HepG2 (cell line): ENCODE measurements around the gene TNIP1. TPM values are rescaled to one million over a fixed set of nuclear protein-coding genes. Genes with fewer than 3 reads are reported as not detected.

Experiments used
- ERF ChIP-seq: IDR thresholded peaks from 2 replicates; pipeline ENCODE4 v1.6.1; 2018; ENCODE audit warnings: missing biosample characterization, missing genetic modification reagents
- GATAD2A ChIP-seq: IDR thresholded peaks from 2 replicates; pipeline ENCODE4 v1.6.1; 2016
- HES4 ChIP-seq: sonication (generic); formaldehyde crosslinking; IDR thresholded peaks from 2 replicates; pipeline ENCODE4 v1.9.0; 2021; ENCODE audit warnings: mild to moderate bottlenecking, missing genetic modification reagents, borderline replicate concordance
- HMG20A ChIP-seq: IDR thresholded peaks from 2 replicates; pipeline ENCODE4 v1.6.1; 2016; ENCODE audit warnings: borderline replicate concordance
- MYC ChIP-seq: sonication (generic); formaldehyde crosslinking; IDR thresholded peaks from 2 replicates; pipeline ENCODE4 v1.9.0; 2021; ENCODE audit warnings: missing genetic modification reagents, borderline replicate concordance
- NFE2 ChIP-seq: sonication (generic); formaldehyde crosslinking; IDR thresholded peaks from 2 replicates; pipeline ENCODE4 v1.4.0; 2020; ENCODE audit warnings: missing genetic modification reagents
- NFYC ChIP-seq: IDR thresholded peaks from 2 replicates; pipeline ENCODE4 v1.6.1; 2016; ENCODE audit warnings: missing genetic modification reagents, missing compliant biosample characterization
- SIX1 ChIP-seq: sonication (generic); formaldehyde crosslinking; IDR thresholded peaks from 2 replicates; pipeline ENCODE4 v1.4.0; 2020; ENCODE audit warnings: missing genetic modification reagents, borderline replicate concordance
- WIZ ChIP-seq: sonication (generic); formaldehyde crosslinking; IDR thresholded peaks from 2 replicates; pipeline ENCODE4 v1.5.1; 2020; ENCODE audit warnings: mild to moderate bottlenecking, missing genetic modification reagents
- ZNF816 ChIP-seq: sonication (generic); formaldehyde crosslinking; IDR thresholded peaks from 2 replicates; pipeline ENCODE4 v1.8.0; 2022; ENCODE audit warnings: missing genetic modification reagents, mild to moderate bottlenecking, borderline replicate concordance
- ZSCAN22 ChIP-seq: sonication (generic); formaldehyde crosslinking; IDR thresholded peaks from 2 replicates; pipeline ENCODE4 v1.4.0; 2020; ENCODE audit warnings: mild to moderate bottlenecking, missing genetic modification reagents
- polyA plus RNA-seq, 8 experiments: library from polyadenylated mRNA; depleted of rRNA in 3 of 8; stranded (reverse) in 7 of 8; unstranded in 1 of 8; fragments of >200 nt; fragmentation: Illumina TruSeq in 4 of 8; extraction: Trizol in 4 of 8; gene quantifications; 2 replicates each; pipeline versions ENCODE4 v1.2.1 to v1.2.3, GENCODE V29; 2011 to 2016; ENCODE audit warnings: low read depth in 4 of 8, missing spikeins in 1 of 8, mixed read lengths in 1 of 8; ENCODE audit not compliant: insufficient read depth in 1 of 8
- total RNA-seq, 5 experiments: library from RNA; depleted of rRNA; stranded (reverse); fragments of >200 nt; fragmentation: Illumina TruSeq; extraction: Trizol; gene quantifications; 2 replicates each; pipeline ENCODE4 v1.2.3, GENCODE V29; 2016; ENCODE audit warnings: low read depth in 1 of 5
- TF ChIP-seq, protein P1 (sequence below): sonication (generic); formaldehyde crosslinking; IDR thresholded peaks from 2 replicates; pipeline ENCODE4 v1.5.1; 2020; ENCODE audit warnings: missing genetic modification reagents, mild to moderate bottlenecking, borderline replicate concordance
- TF ChIP-seq, protein P2 (sequence below): sonication (generic); formaldehyde crosslinking; IDR thresholded peaks from 2 replicates; pipeline ENCODE4 v1.8.0; 2022; ENCODE audit warnings: missing genetic modification reagents, low read depth, mild to moderate bottlenecking, borderline replicate concordance
- TF ChIP-seq, protein P3 (sequence below): sonication (generic); formaldehyde crosslinking; IDR thresholded peaks from 2 replicates; pipeline ENCODE4 v1.4.0; 2020; ENCODE audit warnings: missing genetic modification reagents, low read depth, mild to moderate bottlenecking, borderline replicate concordance
- TF ChIP-seq, protein P4 (sequence below): sonication (generic); formaldehyde crosslinking; IDR thresholded peaks from 2 replicates; pipeline ENCODE4 v1.4.0; 2020; ENCODE audit warnings: missing genetic modification reagents
- TF ChIP-seq, protein P5 (sequence below): sonication (generic); formaldehyde crosslinking; IDR thresholded peaks from 2 replicates; pipeline ENCODE4 v1.4.0; 2020; ENCODE audit warnings: missing genetic modification reagents
- TF ChIP-seq, protein P6 (sequence below): sonication (generic); formaldehyde crosslinking; IDR thresholded peaks from 2 replicates; pipeline ENCODE4 v1.4.0; 2020; ENCODE audit warnings: missing genetic modification reagents
- TF ChIP-seq, protein P7 (sequence below): sonication (generic); formaldehyde crosslinking; IDR thresholded peaks from 2 replicates; pipeline ENCODE4 v1.5.1; 2020; ENCODE audit warnings: mild to moderate bottlenecking, moderate library complexity, missing genetic modification reagents

TNIP1 gene
- total and polyA plus RNA-seq, 2 of the 13 experiments (the other 11 are each of a cell fraction or from before 2014, with no cell fraction given) = 26.2 to 45.9 TPM

DNA sequence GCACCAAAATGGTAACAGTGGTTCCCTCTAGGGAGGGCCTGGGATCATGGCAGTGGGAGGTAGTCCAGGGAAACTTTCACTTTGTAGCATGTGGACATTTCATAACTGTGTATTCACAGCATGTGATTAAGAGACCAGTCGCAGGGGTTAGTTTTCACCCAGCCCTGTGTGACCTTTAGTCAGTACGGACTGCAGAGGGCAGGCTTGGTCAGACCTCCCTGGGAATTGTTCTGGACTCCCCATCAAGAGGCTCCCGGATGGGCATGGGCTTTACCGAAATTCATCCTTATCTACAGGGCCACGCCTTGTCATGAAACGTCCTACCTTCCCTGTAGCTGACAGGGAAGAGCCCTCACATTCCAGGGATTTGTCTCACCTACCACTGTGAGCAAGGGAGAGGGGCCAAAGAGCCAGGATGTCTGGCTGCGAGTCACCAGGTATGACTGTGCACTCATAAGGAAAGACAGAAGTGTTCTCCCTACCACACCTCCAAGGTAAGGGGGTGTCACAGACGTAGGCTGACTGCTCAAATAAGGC, 40.6 kb downstream of the TNIP1 start (continued):
- TF ChIP-seq, protein P1, sequence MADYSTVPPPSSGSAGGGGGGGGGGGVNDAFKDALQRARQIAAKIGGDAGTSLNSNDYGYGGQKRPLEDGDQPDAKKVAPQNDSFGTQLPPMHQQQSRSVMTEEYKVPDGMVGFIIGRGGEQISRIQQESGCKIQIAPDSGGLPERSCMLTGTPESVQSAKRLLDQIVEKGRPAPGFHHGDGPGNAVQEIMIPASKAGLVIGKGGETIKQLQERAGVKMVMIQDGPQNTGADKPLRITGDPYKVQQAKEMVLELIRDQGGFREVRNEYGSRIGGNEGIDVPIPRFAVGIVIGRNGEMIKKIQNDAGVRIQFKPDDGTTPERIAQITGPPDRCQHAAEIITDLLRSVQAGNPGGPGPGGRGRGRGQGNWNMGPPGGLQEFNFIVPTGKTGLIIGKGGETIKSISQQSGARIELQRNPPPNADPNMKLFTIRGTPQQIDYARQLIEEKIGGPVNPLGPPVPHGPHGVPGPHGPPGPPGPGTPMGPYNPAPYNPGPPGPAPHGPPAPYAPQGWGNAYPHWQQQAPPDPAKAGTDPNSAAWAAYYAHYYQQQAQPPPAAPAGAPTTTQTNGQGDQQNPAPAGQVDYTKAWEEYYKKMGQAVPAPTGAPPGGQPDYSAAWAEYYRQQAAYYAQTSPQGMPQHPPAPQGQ (CRISPR knock-in tag) = no peak
- TF ChIP-seq MYC (CRISPR knock-in tag) (peak; percentile 50), NFYC (CRISPR knock-in tag) (0 out of 2 replicates have a peak, but pooled peaks have one; percentile 16), WIZ (CRISPR knock-in tag) (no peak), HMG20A (CRISPR knock-in tag) (0 out of 2 replicates have a peak, but pooled peaks have one; percentile 20), NFE2 (CRISPR knock-in tag) (no peak), ZNF816 (no peak), SIX1 (CRISPR knock-in tag) (0 out of 2 replicates have a peak, but pooled peaks have one; percentile 22), ERF (peak; percentile 70; the same call in 1 of the 2 replicates), GATAD2A (peak; percentile 41; the same call in 1 of the 2 replicates), ZSCAN22 (CRISPR knock-in tag) (no peak), HES4 (CRISPR knock-in tag) (no peak)
- TF ChIP-seq, protein P2, sequence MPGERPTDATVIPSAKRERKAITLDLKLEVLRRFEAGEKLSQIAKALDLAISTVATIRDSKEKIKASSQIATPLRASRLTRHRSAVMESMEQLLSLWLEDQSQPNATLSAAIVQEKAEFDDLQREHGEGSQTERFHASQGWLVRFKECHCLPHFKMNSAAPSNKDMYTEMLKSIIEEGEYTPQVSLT (CRISPR knock-in tag) = no peak
- TF ChIP-seq, protein P3, sequence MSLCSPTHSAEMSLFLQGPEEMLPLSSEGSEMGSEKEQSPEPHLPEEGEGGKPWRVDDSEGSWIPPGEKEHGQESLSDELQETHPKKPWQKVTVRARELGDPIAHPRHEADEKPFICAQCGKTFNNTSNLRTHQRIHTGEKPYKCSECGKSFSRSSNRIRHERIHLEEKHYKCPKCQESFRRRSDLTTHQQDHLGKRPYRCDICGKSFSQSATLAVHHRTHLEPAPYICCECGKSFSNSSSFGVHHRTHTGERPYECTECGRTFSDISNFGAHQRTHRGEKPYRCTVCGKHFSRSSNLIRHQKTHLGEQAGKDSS = no peak
- TF ChIP-seq, protein P4, sequence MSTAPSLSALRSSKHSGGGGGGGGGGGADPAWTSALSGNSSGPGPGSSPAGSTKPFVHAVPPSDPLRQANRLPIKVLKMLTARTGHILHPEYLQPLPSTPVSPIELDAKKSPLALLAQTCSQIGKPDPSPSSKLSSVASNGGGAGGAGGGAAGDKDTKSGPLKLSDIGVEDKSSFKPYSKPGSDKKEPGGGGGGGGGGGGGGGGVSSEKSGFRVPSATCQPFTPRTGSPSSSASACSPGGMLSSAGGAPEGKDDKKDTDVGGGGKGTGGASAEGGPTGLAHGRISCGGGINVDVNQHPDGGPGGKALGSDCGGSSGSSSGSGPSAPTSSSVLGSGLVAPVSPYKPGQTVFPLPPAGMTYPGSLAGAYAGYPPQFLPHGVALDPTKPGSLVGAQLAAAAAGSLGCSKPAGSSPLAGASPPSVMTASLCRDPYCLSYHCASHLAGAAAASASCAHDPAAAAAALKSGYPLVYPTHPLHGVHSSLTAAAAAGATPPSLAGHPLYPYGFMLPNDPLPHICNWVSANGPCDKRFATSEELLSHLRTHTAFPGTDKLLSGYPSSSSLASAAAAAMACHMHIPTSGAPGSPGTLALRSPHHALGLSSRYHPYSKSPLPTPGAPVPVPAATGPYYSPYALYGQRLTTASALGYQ (CRISPR knock-in tag) = no peak
- TF ChIP-seq, protein P5, sequence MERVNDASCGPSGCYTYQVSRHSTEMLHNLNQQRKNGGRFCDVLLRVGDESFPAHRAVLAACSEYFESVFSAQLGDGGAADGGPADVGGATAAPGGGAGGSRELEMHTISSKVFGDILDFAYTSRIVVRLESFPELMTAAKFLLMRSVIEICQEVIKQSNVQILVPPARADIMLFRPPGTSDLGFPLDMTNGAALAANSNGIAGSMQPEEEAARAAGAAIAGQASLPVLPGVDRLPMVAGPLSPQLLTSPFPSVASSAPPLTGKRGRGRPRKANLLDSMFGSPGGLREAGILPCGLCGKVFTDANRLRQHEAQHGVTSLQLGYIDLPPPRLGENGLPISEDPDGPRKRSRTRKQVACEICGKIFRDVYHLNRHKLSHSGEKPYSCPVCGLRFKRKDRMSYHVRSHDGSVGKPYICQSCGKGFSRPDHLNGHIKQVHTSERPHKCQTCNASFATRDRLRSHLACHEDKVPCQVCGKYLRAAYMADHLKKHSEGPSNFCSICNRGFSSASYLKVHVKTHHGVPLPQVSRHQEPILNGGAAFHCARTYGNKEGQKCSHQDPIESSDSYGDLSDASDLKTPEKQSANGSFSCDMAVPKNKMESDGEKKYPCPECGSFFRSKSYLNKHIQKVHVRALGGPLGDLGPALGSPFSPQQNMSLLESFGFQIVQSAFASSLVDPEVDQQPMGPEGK (CRISPR knock-in tag) = 0 out of 2 replicates have a peak, but pooled peaks have one; percentile 28
- TF ChIP-seq, protein P6, sequence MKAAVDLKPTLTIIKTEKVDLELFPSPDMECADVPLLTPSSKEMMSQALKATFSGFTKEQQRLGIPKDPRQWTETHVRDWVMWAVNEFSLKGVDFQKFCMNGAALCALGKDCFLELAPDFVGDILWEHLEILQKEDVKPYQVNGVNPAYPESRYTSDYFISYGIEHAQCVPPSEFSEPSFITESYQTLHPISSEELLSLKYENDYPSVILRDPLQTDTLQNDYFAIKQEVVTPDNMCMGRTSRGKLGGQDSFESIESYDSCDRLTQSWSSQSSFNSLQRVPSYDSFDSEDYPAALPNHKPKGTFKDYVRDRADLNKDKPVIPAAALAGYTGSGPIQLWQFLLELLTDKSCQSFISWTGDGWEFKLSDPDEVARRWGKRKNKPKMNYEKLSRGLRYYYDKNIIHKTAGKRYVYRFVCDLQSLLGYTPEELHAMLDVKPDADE (CRISPR knock-in tag) = no peak
- TF ChIP-seq, protein P7, sequence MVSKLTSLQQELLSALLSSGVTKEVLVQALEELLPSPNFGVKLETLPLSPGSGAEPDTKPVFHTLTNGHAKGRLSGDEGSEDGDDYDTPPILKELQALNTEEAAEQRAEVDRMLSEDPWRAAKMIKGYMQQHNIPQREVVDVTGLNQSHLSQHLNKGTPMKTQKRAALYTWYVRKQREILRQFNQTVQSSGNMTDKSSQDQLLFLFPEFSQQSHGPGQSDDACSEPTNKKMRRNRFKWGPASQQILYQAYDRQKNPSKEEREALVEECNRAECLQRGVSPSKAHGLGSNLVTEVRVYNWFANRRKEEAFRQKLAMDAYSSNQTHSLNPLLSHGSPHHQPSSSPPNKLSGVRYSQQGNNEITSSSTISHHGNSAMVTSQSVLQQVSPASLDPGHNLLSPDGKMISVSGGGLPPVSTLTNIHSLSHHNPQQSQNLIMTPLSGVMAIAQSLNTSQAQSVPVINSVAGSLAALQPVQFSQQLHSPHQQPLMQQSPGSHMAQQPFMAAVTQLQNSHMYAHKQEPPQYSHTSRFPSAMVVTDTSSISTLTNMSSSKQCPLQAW (CRISPR knock-in tag) = no peak
